GM12892 (cell line): Measurements from ENCODE around the gene CASKIN1.

Experiments
- POLR2A ChIP-seq: IDR thresholded peaks from 2 replicates; pipeline ENCODE4 v1.6.1; 2011; ENCODE audit warnings: low read depth, low read length, control low read depth
- POLR2AphosphoS5 ChIP-seq: IDR thresholded peaks from 2 replicates; pipeline ENCODE4 v1.6.1; 2011; ENCODE audit warnings: low read depth, low read length, control low read depth
- TAF1 ChIP-seq: IDR thresholded peaks from 2 replicates; pipeline ENCODE4 v1.6.1; 2011; ENCODE audit warnings: low read depth, mild to moderate bottlenecking, control low read depth, low read length, borderline replicate concordance

- no peak for TF ChIP-seq POLR2A
- no peak for TF ChIP-seq TAF1
- TF ChIP-seq POLR2AphosphoS5, result no peak
These were observed 52.4 kb downstream of the CASKIN1 start for GRCh38 chr16:2143878-2144485.
